Left renal cortex interstitium (tissue), 4 donors: ENCODE results near the gene SERTAD1. TPM values are rescaled to one million over a fixed set of nuclear protein-coding genes. Genes with fewer than 3 reads are reported as not detected.
A peak's percentile ranks its signal among the peaks of the same experiment; 100 is the strongest.

Source experiments
- DNase-seq, 4 donors: peaks; one replicate each; pipeline ENCODE4 v3.0.0-alpha.2; 2013; ENCODE audit warnings: low read depth in 4 of 4, low spot score in 2 of 4, missing footprints in 1 of 4
- polyA plus RNA-seq, 4 donors: library from polyadenylated mRNA; unstranded; fragments of 120-200 nt; gene quantifications; one replicate each; pipeline ENCODE4 v1.2.1, GENCODE V29; 2013; ENCODE audit not compliant: insufficient read length in 4 of 4

The SERTAD1 gene
- polyA plus RNA-seq, 4 donors = 6.9 to 12.7 (median 8.3) TPM

DNA sequence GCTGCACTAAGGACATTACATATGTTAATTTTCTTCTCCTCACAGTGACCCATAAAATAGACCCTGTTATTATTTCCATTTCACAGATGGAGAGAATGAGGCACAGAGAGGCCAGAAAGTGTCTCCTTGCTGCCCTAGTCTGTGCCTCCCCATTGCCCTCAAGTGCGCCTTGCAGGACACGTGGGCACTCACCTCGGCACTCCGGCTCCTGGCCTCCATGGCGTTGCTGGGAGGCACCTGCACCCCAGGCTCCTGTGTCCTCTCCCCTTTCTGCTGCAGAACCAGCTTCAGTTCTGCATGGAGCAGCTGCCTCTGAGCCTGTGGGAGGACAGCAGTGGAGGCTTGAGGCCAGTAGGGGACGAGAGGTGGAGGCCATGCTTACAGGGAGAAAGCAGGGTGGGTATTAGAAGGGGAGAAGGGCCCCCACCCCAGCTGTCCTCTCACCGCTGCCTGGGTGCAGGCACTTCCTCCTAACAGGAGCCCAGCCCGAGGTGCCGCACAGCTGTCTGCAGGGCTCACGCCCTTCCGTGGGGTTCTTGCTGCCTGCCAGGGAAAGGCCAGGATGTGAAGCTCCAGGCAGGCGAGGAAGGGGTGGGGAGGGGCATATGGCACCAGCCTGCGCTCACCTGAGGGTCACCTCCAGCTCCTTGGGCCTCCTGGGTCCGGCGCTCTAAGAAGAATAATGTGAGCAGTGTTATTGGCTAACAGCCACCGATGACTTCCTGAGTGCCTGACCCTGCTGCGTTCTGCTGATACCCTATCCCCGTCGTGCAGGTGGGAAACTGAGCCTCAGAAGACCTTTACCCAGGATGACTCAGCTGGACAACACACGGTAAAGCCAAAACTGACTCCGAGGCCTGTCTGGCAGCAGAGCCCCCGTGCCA lies 17.8 kb downstream of the SERTAD1 start:
- DNase-seq = no peak

DNA sequence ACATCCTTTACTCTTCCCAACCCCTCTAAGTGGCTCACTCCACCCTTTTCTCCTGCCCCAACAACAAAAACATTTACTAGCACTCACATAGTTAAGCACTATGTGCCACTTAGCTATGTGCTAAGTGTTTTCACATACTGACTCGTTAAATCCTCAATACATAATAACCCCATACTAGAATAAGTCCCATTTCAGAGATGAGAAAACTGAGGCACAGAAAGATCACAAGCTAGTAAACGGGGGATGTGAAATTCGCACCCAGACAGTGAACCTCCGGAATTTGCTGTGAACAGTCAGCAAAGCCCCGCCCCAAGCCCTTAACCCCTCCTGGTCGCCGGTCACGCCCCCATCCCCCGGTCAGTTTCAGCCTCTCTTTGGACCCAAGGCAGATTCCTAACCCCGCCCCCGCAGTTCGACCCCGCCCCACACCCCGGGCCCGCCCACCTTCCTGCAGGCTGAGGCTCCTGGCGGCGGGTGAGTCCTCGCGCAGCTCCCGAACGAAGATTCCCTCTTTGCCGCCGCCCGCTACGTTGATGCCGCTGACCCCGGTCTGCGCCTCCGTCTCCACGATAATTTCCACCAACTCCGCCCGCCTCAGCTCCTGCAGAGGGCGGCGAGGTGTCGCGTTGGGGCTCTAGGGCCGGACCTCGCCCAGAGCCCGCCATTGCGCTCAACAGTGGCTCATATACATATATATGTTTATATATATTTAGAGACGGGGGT lies 22.4 kb downstream of the SERTAD1 start:
- peak in 2 of 4 donors; percentile 65 to 71 for DNase-seq

DNA sequence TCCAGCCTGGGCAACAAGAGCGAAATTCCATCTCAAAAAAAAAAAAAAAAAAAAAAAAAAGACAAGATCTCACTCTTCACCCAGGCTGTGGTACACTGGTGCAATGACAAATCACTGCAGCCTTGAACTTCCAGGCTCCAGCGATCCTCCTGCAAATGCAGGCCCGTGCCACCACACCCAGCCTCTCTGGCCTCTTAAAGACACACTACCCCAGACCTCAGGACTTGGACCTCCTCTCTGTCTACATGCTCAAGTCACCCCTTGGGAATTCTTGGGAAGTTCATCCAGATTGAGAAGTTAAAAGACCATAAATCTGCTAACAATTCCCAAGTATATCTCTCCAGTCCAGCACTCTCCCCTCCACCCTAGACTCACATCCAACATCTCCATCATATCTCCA lies 25.2 kb downstream of the SERTAD1 start:
- no peak for DNase-seq

DNA sequence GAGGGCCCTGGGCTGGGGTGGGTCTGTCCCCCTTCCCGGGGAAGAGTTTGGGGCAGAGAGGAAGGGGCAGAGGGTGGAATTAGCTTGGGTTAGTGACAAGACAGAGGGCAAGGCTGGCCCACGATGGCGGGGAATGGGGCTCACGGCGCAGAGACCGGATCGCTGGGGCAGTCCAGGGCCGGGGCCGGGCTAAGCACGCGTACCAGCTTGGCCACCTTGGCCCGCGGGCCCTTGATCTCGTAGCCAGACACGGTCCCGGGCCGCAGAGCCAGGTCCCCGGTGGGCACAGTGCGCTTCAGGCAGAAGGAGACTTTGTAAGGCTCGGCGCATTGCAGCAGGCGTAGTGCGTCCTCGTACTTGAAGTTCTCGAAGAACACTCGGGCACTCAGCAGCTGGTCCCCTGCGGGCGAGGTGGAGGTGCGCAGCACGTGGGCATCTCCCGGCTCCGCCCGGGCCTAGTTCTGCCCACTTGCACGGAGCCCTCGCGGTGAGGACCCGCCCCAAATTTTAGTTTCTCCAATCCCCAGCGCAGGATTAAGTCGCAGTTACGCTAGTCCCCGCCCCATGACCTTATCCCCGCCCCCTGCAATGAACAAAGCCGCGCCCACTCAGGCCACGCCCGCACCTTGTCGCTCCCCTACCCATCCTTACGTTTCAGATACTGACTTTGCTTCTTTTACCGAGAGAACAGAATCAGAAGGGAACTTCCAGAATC lies 27.2 kb downstream of the SERTAD1 start:
- no peak for DNase-seq

DNA sequence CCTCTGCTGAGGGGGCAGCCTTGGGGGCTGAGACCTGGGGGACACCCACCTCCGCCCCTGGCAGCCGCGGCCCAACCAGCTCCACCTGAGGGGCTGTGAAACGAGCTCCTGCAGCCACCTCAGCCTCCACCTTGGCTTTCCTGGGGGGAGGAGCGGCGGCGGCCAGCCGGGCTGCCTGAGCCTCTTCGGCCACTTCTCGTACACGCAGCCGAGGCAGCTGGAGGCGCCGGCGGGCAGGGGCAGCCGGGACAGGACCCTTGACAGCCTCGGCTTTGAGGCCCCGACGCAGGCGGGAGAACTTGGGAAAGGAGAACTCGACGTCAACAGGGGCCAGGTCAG lies 28.3 kb downstream of the SERTAD1 start:
- no peak for DNase-seq

DNA sequence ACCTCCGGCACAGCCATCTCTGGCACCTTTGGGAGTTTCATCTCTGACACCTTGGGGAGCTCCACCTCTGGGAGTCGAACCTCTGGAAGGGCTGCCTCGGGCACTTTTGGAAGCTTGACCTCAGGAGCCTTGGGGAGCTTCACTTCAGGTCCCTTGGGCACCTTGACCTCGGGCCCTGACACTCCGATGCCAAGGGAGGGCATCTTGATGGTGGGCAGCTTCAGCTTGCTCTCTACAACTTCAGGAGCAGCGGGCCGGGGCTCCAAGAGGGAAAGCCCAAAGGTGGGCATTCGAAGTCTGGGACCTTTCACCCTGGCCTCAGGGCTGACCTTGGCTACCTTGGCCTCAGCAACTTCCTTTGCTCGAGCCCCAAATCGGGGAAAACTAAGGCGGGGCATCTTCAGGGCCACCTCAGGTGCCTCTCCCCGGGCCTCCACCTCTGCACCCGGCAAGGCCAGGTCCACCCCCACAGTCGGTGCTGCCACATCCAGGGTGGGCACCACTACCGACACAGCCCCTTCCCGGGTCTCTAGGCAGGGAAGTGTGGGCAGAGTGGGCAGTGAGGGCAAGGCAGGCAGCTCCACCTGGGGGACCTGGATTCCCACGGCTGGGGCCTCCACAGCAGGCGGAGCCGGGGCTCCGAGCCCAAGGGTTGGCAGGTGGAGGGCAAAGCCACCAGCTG lies 28.8 kb downstream of the SERTAD1 start:
- no peak for DNase-seq

DNA sequence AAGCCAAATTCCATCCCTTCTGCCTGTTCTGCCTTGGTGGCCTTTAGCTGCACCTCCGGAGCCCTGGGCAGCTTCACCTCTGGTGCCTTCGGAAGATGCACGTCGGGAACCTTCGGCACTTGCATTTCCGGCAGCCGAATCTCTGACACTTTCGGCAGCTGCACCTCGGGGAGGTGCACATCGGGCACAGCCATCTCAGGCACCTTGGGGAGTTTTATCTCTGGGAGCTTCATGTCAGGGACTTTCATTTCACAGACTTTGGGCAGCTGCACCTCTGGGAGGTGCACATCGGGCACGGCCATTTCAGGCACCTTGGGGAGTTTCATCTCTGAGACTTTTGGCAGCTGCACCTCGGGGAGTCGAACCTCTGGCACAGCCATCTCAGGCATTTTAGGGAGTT lies 29.8 kb downstream of the SERTAD1 start:
- no peak for DNase-seq

DNA sequence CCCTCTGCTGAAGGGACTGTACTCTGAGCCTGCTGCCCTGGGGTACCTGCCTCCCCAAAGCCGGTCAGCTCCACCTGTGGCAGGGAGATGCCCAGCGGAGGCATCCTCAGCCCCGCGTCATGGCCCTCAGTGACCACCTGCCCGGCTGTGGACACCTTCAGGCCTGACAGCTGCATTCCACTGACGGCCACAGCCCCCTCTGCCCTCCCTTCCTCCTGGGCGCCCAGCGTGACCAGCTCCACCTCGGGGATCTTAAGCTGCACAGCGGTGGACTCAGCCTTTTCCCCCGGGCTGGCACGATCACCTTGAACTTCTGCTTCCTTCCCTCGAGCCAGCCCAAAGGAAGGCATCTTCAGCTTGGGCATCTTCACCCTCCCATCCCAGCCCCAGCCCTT lies 31.0 kb downstream of the SERTAD1 start:
- no peak for DNase-seq

DNA sequence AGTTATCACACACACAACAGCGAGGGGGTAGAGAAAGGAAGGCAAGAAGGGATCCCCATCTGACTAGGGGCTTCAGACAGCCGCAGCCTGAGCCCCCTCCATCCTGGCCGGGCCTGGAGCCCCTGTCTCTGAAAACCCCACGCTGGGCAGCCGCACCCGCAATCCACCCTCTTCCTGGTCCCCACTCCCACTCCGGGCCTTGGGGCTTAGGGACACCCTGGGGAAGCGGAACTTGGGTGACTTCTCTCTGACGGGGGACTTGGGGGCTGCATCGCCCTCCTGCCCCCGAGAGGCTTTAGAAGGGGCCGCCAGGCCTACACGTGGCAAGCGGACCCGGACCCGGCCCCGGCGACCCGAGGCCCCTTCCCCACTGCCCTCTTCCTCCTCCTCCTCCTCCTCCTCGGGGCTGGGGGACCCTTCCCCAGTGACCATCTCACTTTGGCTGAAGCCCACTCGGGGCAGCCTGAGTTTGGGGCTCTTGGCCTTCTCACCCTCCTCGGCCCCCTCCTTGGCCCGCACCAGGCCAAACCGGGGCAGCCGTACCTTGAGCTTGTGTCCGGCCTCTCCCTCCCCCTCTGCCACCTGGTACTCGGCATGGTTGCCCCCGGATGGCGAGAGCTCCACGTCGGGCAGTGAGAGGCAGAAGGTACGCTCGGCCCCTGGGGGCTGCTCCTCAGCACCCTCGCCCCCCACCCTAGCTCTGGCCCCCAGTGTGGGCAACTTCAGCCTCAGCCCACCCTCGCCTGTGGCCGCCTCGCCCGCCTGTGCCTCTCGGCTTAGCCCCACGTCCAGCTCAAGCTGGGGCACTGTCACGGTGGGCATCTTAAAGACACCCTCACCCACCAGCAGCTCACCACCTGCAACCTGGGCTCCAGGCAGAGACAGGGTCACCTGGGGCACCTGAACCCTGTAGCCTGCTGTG lies 31.6 kb downstream of the SERTAD1 start:
- no peak for DNase-seq

DNA sequence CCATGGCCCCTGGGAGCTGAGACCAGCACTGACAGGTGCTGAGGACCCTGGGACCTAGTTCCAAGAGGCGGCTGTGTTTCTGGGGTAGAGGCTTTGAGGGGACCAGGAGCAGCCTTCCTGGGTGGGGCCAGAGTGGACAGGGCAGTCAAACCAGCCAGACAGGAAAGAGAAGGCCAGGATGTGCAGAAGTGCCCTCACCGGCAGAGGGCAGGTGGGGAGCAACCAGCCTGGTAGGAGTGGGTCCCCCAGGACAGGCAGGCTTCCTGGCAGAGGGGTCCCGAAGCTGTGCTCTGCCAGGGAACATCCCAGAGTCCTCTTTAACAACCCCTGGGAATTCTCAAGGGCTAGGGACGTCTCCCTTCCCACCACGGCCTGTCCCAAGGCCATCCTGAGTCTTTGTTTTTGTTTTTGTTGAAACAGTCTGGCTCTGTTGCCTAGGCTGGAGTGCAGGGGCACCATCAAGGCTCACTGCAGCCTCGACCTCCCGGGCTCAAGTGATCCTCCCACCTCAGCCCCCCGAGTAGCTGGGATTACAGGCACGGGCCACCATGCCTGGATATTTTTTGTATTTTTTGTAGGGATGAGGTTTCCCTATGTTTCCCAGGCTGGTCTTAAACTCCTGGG lies 32.8 kb downstream of the SERTAD1 start:
- no peak for DNase-seq

DNA sequence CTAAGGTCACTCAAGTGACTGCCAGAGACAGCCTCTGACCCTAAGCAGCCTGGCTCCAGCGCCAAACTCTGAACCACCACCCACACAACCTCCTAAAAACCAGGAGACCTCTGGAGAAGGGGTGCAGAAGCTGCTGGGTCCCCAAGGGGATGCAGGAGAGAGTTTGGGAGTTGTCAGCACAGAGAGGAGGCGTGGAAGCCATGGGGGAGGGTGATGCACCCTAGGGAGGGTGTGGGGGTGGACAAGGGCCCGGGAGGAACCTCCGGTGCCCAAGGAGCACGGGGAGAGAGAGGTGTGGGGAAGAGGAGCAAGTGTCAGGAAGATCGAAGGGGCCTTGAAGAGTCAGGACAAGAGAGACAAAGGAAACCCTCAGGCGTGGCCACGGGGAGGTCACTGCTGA lies 33.7 kb downstream of the SERTAD1 start:
- DNase-seq = no peak

DNA sequence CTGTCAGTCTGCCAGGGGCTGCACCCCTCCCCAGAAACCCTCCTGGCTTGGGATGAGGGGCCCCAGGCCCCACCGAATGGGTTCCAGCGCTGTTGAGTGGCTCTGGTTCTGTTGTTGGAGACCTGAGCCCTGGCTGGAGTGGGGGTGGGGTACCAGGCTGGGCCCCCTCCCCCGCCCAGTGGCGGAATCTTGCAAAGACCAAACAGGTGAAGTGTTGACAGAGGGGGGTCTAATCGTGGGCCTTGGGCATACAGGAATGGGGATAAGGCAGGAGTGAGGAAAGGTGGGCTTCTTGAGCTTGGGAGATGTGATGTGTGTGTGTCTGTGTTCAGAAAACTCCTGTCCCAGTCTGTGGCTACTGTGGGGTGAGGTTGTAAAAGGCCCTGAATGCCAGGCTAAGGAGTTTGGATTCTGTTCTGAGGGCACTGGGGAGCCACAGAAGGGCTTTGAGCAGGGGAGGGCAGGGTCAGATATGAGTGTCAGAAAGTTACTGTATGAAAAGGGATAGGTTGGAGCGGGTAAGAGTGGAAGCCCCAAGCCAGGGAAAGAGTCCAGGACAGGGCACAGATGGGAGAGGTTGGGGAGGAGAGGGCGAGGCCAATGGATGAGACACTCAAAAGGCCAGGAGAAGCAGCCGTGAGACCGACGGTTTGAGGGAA lies 35.6 kb downstream of the SERTAD1 start, which contains the start of gene HIPK4:
Gene HIPK4 (minus strand): TSS at position 98 of the 659 bp plus-strand sequence. CDS start 279 bp downstream, outside the sequence.
- no peak for DNase-seq

DNA sequence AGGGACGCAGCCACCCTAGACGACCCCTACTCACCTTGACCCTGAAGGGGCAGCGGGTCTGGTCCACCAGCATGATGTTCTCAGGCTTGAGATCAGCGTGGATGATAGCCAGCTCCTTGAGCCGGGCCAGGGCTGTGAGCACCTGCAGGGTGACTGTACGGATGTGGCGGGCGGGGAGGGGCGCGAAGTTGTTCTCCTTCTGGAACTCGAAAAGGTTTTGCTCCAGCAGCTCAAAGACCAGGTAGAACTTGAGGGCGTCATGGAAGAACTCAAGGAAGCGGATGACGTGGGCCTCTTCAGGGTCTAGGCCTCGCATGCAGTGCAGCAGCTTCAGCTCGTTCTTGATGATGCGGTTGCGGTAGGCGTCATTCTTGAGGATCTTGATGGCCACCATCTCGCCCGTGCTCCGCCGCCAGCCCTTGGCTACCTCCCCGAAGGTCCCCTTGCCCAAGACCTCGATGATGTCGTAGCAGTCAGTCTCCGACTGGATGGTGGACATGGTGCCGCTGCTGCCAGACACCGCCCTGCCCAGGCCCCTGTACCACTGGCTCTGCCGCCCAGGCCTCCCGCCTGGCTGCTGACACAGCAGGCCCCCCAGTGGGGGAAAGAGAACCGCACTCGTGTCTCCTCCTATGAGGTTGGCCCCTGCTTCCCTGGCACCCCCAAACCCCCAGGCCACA lies 36.2 kb downstream of the SERTAD1 start:
- no peak for DNase-seq

DNA sequence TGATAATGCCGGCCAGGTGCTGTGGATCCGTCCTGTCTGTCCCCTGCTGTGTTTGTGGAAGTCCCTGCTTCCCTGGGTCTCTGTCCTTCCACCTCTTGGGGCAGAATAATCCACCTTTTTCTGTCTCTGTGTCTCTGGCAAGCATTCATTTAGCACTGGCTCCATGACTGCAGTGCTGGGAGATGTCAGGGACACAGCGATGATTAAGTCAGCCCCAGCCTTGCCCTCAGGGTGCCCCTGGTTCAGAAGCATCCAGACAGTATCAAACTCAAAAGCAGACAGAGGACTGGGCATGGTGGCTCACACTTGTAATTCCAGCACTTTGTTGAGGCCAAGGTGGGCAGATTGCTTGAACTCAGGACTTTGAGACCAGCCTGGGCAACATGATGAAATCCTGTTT lies 37.3 kb downstream of the SERTAD1 start:
- DNase-seq = no peak

DNA sequence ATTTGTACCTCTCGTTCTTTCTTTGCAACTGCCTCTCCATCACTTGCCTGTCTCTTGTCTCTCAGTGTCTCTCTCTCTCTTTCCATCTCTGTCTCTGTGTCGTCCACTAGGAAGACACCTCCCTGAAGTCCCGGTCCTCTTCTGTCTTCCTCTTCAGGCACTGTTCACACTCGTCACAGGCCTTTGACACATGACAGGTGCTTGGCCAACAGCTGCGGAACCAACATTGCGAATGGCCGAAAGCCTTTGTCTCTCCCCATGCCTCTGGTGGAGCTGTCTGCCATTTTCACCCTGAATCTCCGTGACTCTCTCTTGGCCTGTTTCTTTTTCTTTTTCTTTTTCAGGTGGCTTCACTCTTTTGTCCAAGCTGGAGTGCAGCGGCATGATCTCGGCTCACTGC lies 38.6 kb downstream of the SERTAD1 start:
- no peak for DNase-seq

DNA sequence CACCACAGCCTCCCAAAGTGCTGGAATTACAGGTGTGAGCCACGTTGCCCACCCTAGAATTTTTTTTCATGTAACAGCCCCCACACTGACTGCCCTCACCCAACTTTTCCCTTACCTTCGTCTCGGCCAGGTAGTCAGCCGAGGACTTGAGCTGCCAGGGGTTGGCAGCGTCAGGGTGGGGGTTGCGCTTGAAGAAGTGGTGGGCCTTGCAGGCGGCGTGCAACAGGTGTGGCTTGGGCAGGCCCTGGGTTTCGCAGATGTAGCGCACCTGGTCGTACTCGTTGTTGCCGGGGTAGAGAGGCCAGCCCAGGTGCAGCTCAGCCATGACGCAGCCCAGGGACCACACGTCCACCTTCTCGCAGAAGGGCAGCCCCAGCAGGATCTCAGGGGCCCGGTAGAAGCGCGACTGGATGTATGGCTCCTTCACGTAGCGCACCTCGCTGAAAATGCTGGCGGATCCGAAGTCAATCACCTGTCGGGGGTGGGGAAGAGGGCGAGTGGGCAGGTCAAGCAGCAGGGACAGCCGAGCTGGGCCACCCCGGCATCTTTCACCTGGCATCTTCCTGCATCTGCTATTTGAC lies 42.0 kb downstream of the SERTAD1 start:
- no peak for DNase-seq

DNA sequence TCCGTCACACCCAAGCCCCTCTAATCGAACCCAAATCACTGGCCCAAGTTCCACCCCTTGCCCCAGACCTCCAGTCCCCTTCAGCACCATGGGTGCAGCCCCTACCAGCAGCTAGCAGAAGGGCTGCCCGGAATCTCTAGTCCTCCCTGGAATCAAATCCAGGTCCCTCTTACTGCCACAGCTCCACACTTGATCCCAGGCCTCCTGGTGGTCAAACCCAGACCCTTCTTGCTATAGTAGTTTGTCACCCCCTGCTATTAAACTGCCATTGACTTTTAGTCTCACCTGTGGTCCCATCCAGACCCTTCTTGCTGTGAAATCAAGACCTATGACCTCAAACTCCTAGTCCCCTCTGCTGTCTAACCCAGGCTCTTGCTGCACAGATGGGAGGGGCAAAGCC lies 44.5 kb downstream of the SERTAD1 start:
- no peak for DNase-seq
